ENCODE measurements around the gene RCBTB2.

The RCBTB2 gene

DNA sequence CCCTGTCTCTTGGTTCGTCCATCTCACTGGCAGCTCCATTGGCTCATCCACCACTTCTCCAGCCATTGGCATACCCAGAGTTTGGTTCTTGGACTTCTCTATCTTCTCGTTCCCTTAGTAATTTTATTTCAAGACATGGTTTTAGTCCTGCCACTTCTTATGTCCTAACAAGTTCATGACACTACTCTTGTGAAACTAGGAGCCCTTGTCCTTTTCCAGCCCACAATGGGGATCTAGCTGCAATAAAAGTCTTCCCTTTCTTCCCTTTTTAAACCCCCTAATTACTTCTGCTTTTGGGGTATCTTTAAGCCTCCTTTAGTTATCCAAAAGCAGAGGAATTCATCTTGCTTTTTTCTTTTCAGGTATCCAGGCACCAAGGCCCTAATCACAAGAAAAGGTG is 2.9 kb upstream of the RCBTB2 start:
- Histone ChIP-seq H3K27ac (ENCODE audit: low read length) (no peak overlapping the region), H3K4me3 (ENCODE audit: low read length) (no peak overlapping the region), H3K9me3 (ENCODE audit: insufficient read depth, low read length) (peaks cover 11% of the 10 kb centered on the region), H3K9ac (ENCODE audit: low read length) (no peak overlapping the region), H3K4me2 (ENCODE audit: low read length) (no peak overlapping the region), H2AFZ (ENCODE audit: low read depth, low read length) (no peak overlapping the region), H3K4me1 (ENCODE audit: low read length) (peaks cover 26% of the 10 kb centered on the region), H3K79me2 (ENCODE audit: low read length) (peaks cover 11% of the 10 kb centered on the region; the same call in 1 of the 2 replicates), H4K20me1 (ENCODE audit: insufficient read depth, low read length) (no peaks in the 10 kb centered on the region), H3K36me3 (replicated peaks; ENCODE audit: low read depth, low read length) (no peaks in the 10 kb centered on the region), H3K27me3 (ENCODE audit: low read depth, low read length) (no peaks in the 10 kb centered on the region; the same call in 1 of the 2 replicates)
- TF ChIP-seq, protein P1, sequence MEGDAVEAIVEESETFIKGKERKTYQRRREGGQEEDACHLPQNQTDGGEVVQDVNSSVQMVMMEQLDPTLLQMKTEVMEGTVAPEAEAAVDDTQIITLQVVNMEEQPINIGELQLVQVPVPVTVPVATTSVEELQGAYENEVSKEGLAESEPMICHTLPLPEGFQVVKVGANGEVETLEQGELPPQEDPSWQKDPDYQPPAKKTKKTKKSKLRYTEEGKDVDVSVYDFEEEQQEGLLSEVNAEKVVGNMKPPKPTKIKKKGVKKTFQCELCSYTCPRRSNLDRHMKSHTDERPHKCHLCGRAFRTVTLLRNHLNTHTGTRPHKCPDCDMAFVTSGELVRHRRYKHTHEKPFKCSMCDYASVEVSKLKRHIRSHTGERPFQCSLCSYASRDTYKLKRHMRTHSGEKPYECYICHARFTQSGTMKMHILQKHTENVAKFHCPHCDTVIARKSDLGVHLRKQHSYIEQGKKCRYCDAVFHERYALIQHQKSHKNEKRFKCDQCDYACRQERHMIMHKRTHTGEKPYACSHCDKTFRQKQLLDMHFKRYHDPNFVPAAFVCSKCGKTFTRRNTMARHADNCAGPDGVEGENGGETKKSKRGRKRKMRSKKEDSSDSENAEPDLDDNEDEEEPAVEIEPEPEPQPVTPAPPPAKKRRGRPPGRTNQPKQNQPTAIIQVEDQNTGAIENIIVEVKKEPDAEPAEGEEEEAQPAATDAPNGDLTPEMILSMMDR (IDR thresholded peaks at IDR 0.05; ENCODE audit: low read depth, low read length): no peak
- TF ChIP-seq EZH2phosphoT487 (IDR thresholded peaks at IDR 0.05; ENCODE audit: low read depth): no peak

DNA sequence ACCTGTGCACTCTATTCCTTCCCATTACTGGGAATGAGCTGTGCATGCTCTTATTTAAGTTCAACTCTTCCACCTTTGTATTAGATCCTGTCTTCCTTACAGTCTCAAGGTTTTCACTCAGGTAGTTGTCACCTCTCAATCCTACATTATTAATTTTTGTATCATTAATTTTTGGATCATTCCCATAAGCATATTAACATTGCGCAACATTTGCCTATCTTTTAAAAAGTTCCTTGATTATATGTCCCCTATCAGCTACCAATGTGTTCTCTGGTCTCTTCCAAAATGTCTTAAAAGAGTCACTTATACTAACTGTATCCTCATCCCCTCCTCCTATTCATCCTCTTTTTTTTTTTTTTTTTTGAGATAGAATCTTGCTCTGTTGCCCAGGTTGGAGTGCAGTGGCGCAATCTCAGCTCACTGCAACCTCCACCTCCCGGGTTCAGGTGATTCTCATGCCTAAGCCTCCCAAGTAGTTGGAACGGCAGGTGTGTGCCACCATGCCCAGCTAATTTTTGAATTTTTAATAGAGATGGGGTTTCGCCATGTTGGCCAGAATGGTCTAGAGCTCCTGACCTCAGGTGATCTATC is 2.1 kb upstream of the RCBTB2 start:
- no peak overlapping the region for H3K9ac ChIP-seq (ENCODE audit: low read length)
- H3K4me3 ChIP-seq (ENCODE audit: low read length): no peak overlapping the region
- no peaks in the 10 kb centered on the region for H4K20me1 ChIP-seq (ENCODE audit: insufficient read depth, low read length)
- H3K79me2 ChIP-seq (ENCODE audit: low read length): peaks cover 12% of the 10 kb centered on the region
- H3K9me3 ChIP-seq (ENCODE audit: insufficient read depth, low read length): peaks cover 11% of the 10 kb centered on the region
- no peak overlapping the region for H2AFZ ChIP-seq (ENCODE audit: low read depth, low read length)
- H3K27me3 ChIP-seq (ENCODE audit: low read depth, low read length): no peaks in the 10 kb centered on the region; the same call in 1 of the 2 replicates
- no peak overlapping the region for H3K27ac ChIP-seq (ENCODE audit: low read length)
- H3K36me3 ChIP-seq (replicated peaks; ENCODE audit: low read depth, low read length): no peaks in the 10 kb centered on the region
- no peak overlapping the region for H3K4me2 ChIP-seq (ENCODE audit: low read length)
- TF ChIP-seq, protein P1 (IDR thresholded peaks at IDR 0.05; ENCODE audit: low read depth, low read length): no peak
- H3K4me1 ChIP-seq (ENCODE audit: low read length): peaks cover 34% of the 10 kb centered on the region

DNA sequence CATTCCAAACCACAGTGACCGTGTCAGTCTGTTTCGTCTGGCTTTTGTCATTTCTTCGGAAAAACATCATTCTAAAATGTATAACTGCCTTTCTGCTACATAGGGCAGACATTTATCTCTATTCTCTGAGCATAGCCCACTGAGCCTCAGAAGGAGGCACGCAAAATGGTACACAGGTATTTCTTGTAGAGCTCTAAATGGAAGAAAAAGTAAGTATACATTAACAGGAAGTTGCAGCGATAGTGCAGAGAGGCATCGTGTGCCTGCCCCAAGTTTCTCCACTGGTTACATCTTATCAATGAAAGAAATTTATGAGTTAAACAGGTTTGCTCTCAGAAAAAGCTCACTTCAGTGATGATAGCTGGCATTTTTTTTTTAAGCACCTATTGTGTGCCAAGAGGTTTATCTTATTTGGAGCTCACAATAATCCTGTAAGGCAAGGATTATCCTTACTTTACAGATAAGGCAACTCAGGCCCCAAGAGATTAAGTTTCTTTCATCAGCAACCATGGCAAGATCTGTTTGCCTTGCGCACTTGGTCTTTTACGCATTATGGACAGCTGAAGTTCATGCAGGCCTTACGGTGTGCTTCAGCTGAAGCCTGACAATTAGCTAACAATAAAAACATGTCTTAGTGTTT is 1.2 kb upstream of the RCBTB2 start:
- H3K27ac ChIP-seq (ENCODE audit: low read length): peak overlapping the region; percentile 94
- peaks cover 21% of the 10 kb centered on the region for H3K79me2 ChIP-seq (ENCODE audit: low read length)
- H3K4me3 ChIP-seq (ENCODE audit: low read length): peak overlapping the region; percentile 77
- H3K36me3 ChIP-seq (replicated peaks; ENCODE audit: low read depth, low read length): peaks cover 6% of the 10 kb centered on the region
- H3K4me1 ChIP-seq (ENCODE audit: low read length): peaks cover 43% of the 10 kb centered on the region
- no peaks in the 10 kb centered on the region for H4K20me1 ChIP-seq (ENCODE audit: insufficient read depth, low read length)
- no peaks in the 10 kb centered on the region; the same call in 1 of the 2 replicates for H3K27me3 ChIP-seq (ENCODE audit: low read depth, low read length)
- 0 out of 2 replicates have a peak overlapping the region, but pooled peaks have one; percentile 5 for H2AFZ ChIP-seq (ENCODE audit: low read depth, low read length)
- peak overlapping the region; percentile 93 for H3K9ac ChIP-seq (ENCODE audit: low read length)
- peak overlapping the region; percentile 97 for H3K4me2 ChIP-seq (ENCODE audit: low read length)
- no peak for TF ChIP-seq EZH2phosphoT487 (IDR thresholded peaks at IDR 0.05; ENCODE audit: low read depth)
- TF ChIP-seq, protein P1 (IDR thresholded peaks at IDR 0.05; ENCODE audit: low read depth, low read length): no peak
- H3K9me3 ChIP-seq (ENCODE audit: insufficient read depth, low read length): peaks cover 11% of the 10 kb centered on the region

DNA sequence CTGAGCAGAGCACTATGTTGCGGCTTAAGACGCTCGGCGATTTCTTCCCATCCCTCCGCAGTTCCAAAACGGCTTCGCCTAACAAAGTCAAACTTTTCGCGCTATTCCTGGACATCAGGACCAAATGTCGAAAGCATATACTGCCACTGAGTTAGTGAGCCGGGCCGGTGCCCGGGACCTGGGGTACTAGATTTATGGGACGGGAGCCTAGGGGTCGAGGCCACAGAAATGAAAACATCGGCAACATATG is 699 bp downstream of the RCBTB2 start:
- peaks cover 6% of the 10 kb centered on the region for H3K36me3 ChIP-seq (replicated peaks; ENCODE audit: low read depth, low read length)
- no peaks in the 10 kb centered on the region; the same call in 1 of the 2 replicates for H3K27me3 ChIP-seq (ENCODE audit: low read depth, low read length)
- peak overlapping the region; percentile 94 for H3K27ac ChIP-seq (ENCODE audit: low read length)
- H3K4me3 ChIP-seq (ENCODE audit: low read length): peak overlapping the region; percentile 77
- peak overlapping the region; percentile 93 for H3K9ac ChIP-seq (ENCODE audit: low read length)
- peaks cover 62% of the 10 kb centered on the region for H3K4me1 ChIP-seq (ENCODE audit: low read length)
- peak overlapping the region; percentile 91 for H3K4me2 ChIP-seq (ENCODE audit: low read length)
- TF ChIP-seq, protein P1 (IDR thresholded peaks at IDR 0.05; ENCODE audit: low read depth, low read length): no peak
- no peak for TF ChIP-seq EZH2phosphoT487 (IDR thresholded peaks at IDR 0.05; ENCODE audit: low read depth)
- peaks cover 5% of the 10 kb centered on the region for H3K9me3 ChIP-seq (ENCODE audit: insufficient read depth, low read length)
- peaks cover 40% of the 10 kb centered on the region for H3K79me2 ChIP-seq (ENCODE audit: low read length)
- H4K20me1 ChIP-seq (ENCODE audit: insufficient read depth, low read length): no peaks in the 10 kb centered on the region
- H2AFZ ChIP-seq (ENCODE audit: low read depth, low read length): 0 out of 2 replicates have a peak overlapping the region, but pooled peaks have one; percentile 19

All from OCI-LY3 (cell line).